Uterus (tissue), 4 donors: ENCODE measurements around the gene PCED1B. TPM values are rescaled to one million over a fixed set of nuclear protein-coding genes. Genes with fewer than 3 reads are reported as not detected.
A peak's percentile ranks its signal among the peaks of the same experiment; 100 is the strongest.

ENCODE experiments used
- DNase-seq, 2 donors: peaks; one replicate each; pipeline ENCODE4 v3.0.0-alpha.2; 2019 to 2020
- H3K27ac ChIP-seq, 2 donors: fragments of 200-600 bp; sonication (generic); 1 replicate in 1 of 2; 2 replicates in 1 of 2; pipeline ENCODE4 v1.5.1; 2016 to 2018
- H3K27me3 ChIP-seq, 2 donors: fragments of 200-600 bp; sonication (generic); one replicate each; pipeline ENCODE4 v1.5.1; 2018 to 2019; ENCODE audit warnings: control low read depth in 1 of 2
- H3K36me3 ChIP-seq, 2 donors: fragments of 200-600 bp; sonication (generic); one replicate each; pipeline ENCODE4 v1.5.1; 2019; ENCODE audit warnings: control low read depth in 1 of 2
- H3K4me1 ChIP-seq, 2 donors: fragments of 200-600 bp; sonication (generic); one replicate each; pipeline ENCODE4 v1.5.1; 2018 to 2019; ENCODE audit warnings: control low read depth in 1 of 2
- H3K4me3 ChIP-seq, 2 donors: fragments of 200-600 bp; sonication (generic); 1 replicate in 1 of 2; 2 replicates in 1 of 2; pipeline ENCODE4 v1.5.1; 2018 to 2019; ENCODE audit warnings: mild to moderate bottlenecking in 1 of 2
- H3K9me3 ChIP-seq, 2 donors: fragments of 200-600 bp; sonication (generic); one replicate each; pipeline ENCODE4 v1.5.1; 2019; ENCODE audit warnings: control low read depth in 1 of 2
- POLR2A ChIP-seq, 2 donors: fragments of 450-650 bp; IDR thresholded peaks; one replicate each; pipeline ENCODE4 v1.6.1; 2016; ENCODE audit warnings: antibody characterized with exemption in 2 of 2, mild to moderate bottlenecking in 1 of 2, moderate library complexity in 1 of 2
- intact Hi-C: fragments of 100-400 bp; cut with DNase I; formaldehyde crosslinking; loops from one replicate; pipeline ENCODE4 v1.15.1; 2023; ENCODE audit warnings: low total_unique reads
- total RNA-seq, 4 donors: library from RNA; depleted of rRNA in 3 of 4; stranded (reverse); fragments of >200 nt in 3 of 4; gene quantifications; one replicate each; pipeline versions ENCODE4 v1.1.0 to v1.2.4, GENCODE V29; 2014 to 2023
- TF ChIP-seq, protein P1 (sequence below), 4 experiments: fragments of 200-600 bp in 2 of 4; fragments of 450-650 bp in 2 of 4; sonication (generic) in 2 of 4; IDR thresholded peaks; one replicate each; pipeline ENCODE4 v1.5.1; 2016 to 2019; ENCODE audit warnings: antibody characterized with exemption in 4 of 4, mild to moderate bottlenecking in 2 of 4, moderate library complexity in 1 of 4
- donor health status: DM: yes; HTN: yes; CAD: no.

PCED1B gene
- total RNA-seq, 4 donors from 2014 or later = 1.0 to 46.6 (median 13.0) TPM

DNA sequence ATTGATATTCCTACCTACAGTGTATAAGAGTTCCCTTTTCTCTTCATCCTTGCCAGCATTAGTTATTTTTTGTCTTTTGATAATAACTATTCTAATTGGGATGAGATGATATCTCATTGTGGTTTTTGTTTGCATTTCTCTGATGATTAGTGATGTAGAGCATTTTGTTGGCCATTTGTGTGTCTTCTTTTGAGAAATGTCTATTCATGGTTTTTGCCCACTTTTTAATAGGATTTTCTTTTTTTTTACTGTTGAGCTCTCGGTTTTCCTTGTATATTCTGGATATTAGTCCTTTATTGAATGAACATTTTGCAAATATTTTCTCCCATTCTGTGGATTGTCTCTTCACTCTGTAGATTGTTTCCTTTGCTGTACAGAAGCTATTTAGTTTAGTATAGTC is 79.9 kb downstream of the PCED1B start:
- Histone ChIP-seq H3K27ac (no peak overlapping the region), H3K9me3 (no peaks in the 10 kb centered on the region), H3K4me3 (no peak overlapping the region), H3K36me3 (no peaks in the 10 kb centered on the region), H3K27me3 (no peaks in the 10 kb centered on the region), H3K4me1 (peaks cover 7 to 9% of the 10 kb centered on the region in 2 donors)
- DNase-seq = no peak
- TF ChIP-seq, protein P1, sequence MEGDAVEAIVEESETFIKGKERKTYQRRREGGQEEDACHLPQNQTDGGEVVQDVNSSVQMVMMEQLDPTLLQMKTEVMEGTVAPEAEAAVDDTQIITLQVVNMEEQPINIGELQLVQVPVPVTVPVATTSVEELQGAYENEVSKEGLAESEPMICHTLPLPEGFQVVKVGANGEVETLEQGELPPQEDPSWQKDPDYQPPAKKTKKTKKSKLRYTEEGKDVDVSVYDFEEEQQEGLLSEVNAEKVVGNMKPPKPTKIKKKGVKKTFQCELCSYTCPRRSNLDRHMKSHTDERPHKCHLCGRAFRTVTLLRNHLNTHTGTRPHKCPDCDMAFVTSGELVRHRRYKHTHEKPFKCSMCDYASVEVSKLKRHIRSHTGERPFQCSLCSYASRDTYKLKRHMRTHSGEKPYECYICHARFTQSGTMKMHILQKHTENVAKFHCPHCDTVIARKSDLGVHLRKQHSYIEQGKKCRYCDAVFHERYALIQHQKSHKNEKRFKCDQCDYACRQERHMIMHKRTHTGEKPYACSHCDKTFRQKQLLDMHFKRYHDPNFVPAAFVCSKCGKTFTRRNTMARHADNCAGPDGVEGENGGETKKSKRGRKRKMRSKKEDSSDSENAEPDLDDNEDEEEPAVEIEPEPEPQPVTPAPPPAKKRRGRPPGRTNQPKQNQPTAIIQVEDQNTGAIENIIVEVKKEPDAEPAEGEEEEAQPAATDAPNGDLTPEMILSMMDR (IDR thresholded peaks at IDR 0.05) = no peak
- TF ChIP-seq POLR2A (IDR thresholded peaks at IDR 0.05) = no peak
- intact Hi-C loops = no loop called here

DNA sequence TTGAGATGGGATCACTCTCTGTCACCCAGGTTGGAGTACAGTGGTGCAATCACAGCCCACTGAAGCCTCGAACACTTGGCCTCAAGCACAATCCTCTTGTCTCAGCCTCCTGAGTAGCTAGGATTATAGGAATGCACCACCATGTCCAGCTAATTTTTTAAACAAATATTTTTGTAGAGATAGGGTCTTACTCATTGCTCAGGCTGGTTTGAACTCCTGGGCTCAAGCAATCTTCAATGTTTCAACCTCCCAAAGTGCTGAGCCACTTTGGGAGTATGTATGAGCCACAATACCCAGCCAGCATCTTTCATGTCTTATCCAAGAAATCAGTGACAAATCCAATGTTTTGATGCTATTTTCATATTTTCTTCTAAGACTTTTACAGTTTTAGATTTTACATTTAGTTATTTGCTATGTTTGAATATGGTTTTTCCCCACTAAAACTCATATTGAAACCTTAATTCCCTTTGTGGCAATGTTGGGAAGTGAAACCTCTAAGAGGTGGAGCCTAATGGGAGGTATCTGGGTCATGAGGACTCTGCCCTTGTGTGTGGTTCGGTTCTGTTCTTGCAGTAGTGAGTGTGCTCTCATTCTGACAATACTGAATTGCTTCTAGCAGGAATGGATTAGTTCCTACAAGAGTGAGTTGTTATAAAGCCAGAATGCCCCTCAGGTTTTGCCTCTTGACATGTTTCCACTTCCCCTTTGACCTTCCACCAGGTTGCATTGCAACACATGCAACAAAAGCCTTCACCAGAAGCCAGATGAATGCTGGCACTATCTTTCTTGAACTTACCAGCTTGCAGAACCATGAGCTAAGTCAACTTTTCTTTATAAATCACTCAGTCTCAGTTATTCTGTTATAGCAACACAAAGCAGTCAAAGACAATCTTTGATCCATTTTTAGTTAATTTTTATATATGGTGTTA is 81.2 kb downstream of the PCED1B start:
- intact Hi-C loops = no loop called here
- Histone ChIP-seq H3K4me1 (peaks cover 7 to 9% of the 10 kb centered on the region in 2 donors), H3K27ac (no peak overlapping the region), H3K9me3 (no peaks in the 10 kb centered on the region), H3K4me3 (no peak overlapping the region), H3K27me3 (no peaks in the 10 kb centered on the region), H3K36me3 (no peaks in the 10 kb centered on the region)
- TF ChIP-seq, protein P1 (IDR thresholded peaks at IDR 0.05) = no peak
- TF ChIP-seq POLR2A (IDR thresholded peaks at IDR 0.05) = no peak
- no peak for DNase-seq

DNA sequence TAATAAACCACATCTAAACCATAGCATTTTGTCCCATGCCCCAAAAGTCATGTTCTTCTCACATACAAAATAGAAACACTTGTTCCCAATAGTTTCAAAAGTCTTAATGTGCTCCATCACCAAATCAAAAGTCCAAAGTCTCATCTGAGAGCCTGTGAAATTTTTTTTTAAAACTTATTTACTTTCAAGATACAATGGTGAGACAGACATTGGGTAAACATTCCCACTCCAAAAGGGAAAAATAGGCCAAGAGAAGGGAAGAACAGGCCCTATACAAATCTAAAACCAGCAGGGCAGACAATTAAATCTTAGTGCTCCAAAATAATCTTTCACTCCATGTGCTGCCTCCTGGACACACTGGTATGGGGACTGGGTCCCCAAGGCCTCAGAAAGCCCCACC is 84.7 kb downstream of the PCED1B start:
- no peak for TF ChIP-seq POLR2A (IDR thresholded peaks at IDR 0.05)
- TF ChIP-seq, protein P1 (IDR thresholded peaks at IDR 0.05) = no peak
- no peaks in the 10 kb centered on the region for H3K4me1 ChIP-seq
- H3K36me3 ChIP-seq = no peaks in the 10 kb centered on the region
- H3K4me3 ChIP-seq = no peak overlapping the region
- intact Hi-C loops = no loop called here
- DNase-seq = no peak
- H3K27me3 ChIP-seq = no peaks in the 10 kb centered on the region
- H3K27ac ChIP-seq = no peak overlapping the region
- no peaks in the 10 kb centered on the region for H3K9me3 ChIP-seq

DNA sequence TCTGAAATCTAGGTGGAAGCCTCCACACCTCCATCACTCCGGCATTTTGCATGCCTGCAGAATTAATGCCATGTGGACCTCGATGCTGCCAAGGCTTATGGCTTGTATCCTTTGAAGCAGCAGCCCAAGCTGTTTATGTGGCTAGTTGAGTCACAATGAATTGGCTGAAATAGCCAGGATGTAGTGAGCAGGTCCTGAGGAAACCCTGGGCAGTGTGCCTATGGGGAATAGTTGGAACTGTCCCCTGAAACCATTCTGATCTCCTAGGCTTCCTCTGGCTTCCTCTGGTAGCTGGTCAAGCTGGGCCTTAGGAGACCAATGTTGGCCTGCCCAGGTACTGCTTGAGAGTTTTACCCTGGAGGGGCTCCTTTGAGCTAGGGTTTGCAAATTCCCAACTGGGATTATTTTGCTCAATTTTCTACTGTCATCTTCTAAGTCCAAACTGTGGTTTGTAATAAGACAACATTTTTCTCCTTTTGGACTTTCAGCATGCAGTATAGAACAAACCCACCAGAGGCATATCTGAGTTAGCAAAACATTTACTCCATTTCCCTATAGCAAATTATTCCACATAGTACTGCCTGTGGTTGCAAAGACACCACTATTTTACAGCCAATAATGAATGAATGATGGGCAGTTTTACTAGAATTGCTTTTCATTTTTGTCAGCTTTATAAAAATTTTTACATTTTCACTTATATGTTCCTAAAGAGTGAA is 85.5 kb downstream of the PCED1B start:
- no peak for DNase-seq
- TF ChIP-seq, protein P1 (IDR thresholded peaks at IDR 0.05) = no peak
- TF ChIP-seq POLR2A (IDR thresholded peaks at IDR 0.05) = no peak

DNA sequence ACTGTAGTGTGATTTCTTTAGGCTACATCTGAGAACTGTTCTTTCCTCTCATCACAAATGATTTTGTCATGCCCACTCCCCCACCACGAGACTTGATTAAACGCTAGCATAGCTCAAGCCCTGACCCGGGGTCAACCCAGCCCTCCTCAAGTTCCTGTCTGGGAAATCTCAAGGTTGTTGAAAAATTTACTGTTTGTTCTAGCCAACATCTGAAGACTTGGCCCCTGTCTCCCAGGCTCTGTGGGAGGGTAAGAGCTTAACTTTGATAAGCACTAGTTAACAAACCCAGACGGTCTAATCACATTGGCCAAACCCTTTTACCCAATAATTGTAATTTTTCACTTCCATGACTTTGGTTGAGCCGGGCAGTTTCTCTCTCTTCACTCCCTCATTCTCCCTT is 86.5 kb downstream of the PCED1B start:
- Histone ChIP-seq H3K9me3 (no peaks in the 10 kb centered on the region), H3K27me3 (no peaks in the 10 kb centered on the region), H3K4me3 (no peak overlapping the region), H3K4me1 (no peaks in the 10 kb centered on the region), H3K27ac (no peak overlapping the region), H3K36me3 (no peaks in the 10 kb centered on the region)
- DNase-seq = peak; percentile 45 to 48
- TF ChIP-seq POLR2A (IDR thresholded peaks at IDR 0.05) = no peak
- intact Hi-C loops = no loop called here

More for the DNA sequence above, 85.5 kb downstream of the PCED1B start:
- Histone ChIP-seq H3K4me3 (no peak overlapping the region), H3K9me3 (no peaks in the 10 kb centered on the region), H3K4me1 (no peaks in the 10 kb centered on the region), H3K27ac (no peak overlapping the region), H3K36me3 (no peaks in the 10 kb centered on the region), H3K27me3 (no peaks in the 10 kb centered on the region)
- intact Hi-C loops = no loop called here
